SK-N-SH (cell line): Measurements from ENCODE around the gene STT3A. TPM values are rescaled to one million over a fixed set of nuclear protein-coding genes. Genes with fewer than 3 reads are reported as not detected.

Source experiments
- CTCF ChIA-PET: fragments of 300-600, 350-600 bp; formaldehyde crosslinking; extraction: SDS; loops from one replicate; lab custom pipeline; 2021; lab: Yijun Ruan, JAX
- POLR2A ChIA-PET: fragments of 350-600 bp; sonication (Branson Sonifier 250); formaldehyde crosslinking; extraction: SDS; loops from one replicate; lab custom pipeline; 2020; ENCODE audit warnings: antibody characterized with exemption, inconsistent platforms; lab: Yijun Ruan, JAX
- DNase-seq: peaks from one replicate; pipeline ENCODE4 v3.0.0; 2012
- H2AFZ ChIP-seq: fragments of 200-600 bp; sonication (generic); 2 replicates; pipeline ENCODE4 v1.8.1; 2016; ENCODE audit warnings: antibody characterized with exemption, mild to moderate bottlenecking, low read depth
- H3F3A ChIP-seq: fragments of 200-600 bp; sonication (generic); replicated peaks from 2 replicates; pipeline ENCODE3; 2016; ENCODE audit warnings: antibody characterized with exemption, mild to moderate bottlenecking; ENCODE audit not compliant: insufficient read depth
- H3K27ac ChIP-seq, 2 experiments: fragments of 200-500 bp in 1 of 2; fragments of 200-600 bp in 1 of 2; sonication (Bioruptor generic) in 1 of 2; sonication (generic), shearing (Covaris generic) in 1 of 2; 2 replicates each; pipeline versions ENCODE4 v1.5.1 to v1.6.1; 2014 to 2016; ENCODE audit warnings: low read depth in 2 of 2, inconsistent platforms in 1 of 2, low read length in 1 of 2, mild to moderate bottlenecking in 1 of 2, mixed read lengths in 1 of 2
- H3K27me3 ChIP-seq: fragments of 200-600 bp; sonication (generic), shearing (Covaris generic); 2 replicates; pipeline ENCODE4 v1.6.1; 2016; ENCODE audit warnings: mixed run types; ENCODE audit not compliant: insufficient read depth
- H3K36me3 ChIP-seq, 2 experiments: fragments of 200-500 bp in 1 of 2; fragments of 200-600 bp in 1 of 2; sonication (Bioruptor generic) in 1 of 2; sonication (generic) in 1 of 2; replicated peaks in 1 of 2; 2 replicates each; pipeline versions ENCODE3 to v1.5.1; 2014 to 2016; ENCODE audit warnings: low read length in 1 of 2, mild to moderate bottlenecking in 1 of 2; ENCODE audit not compliant: insufficient read depth in 2 of 2, control insufficient read depth in 1 of 2
- H3K4me1 ChIP-seq, 2 experiments: fragments of 200-500 bp in 1 of 2; fragments of 200-600 bp in 1 of 2; sonication (Bioruptor generic) in 1 of 2; sonication (generic), shearing (Covaris generic) in 1 of 2; 2 replicates each; pipeline versions ENCODE4 v1.5.1 to v1.6.1; 2014 to 2016; ENCODE audit warnings: low read depth in 1 of 2, low read length in 1 of 2, mixed run types in 1 of 2; ENCODE audit not compliant: insufficient read depth in 2 of 2, control insufficient read depth in 1 of 2
- H3K4me2 ChIP-seq: fragments of 200-600 bp; sonication (generic), shearing (Covaris generic); 2 replicates; pipeline ENCODE4 v1.6.1; 2017; ENCODE audit warnings: mixed run types
- H3K4me3 ChIP-seq, 2 experiments: fragments of 200-500 bp in 1 of 2; fragments of 200-600 bp in 1 of 2; sonication (Bioruptor generic) in 1 of 2; sonication (generic), shearing (Covaris generic) in 1 of 2; 2 replicates each; pipeline versions ENCODE4 v1.5.1 to v1.8.1; 2014 to 2016; ENCODE audit warnings: low read depth in 2 of 2, inconsistent platforms in 1 of 2, low read length in 1 of 2, mild to moderate bottlenecking in 1 of 2, mixed read lengths in 1 of 2, moderate library complexity in 1 of 2
- H3K79me2 ChIP-seq: fragments of 200-600 bp; sonication (generic); 2 replicates; pipeline ENCODE4 v1.8.1; 2017; ENCODE audit warnings: mild to moderate bottlenecking; ENCODE audit not compliant: insufficient read depth
- H3K9ac ChIP-seq: fragments of 200-600 bp; sonication (generic); 2 replicates; pipeline ENCODE4 v1.6.1; 2017; ENCODE audit warnings: mixed run types
- H3K9me2 ChIP-seq: fragments of 200-600 bp; sonication (generic); 2 replicates; pipeline ENCODE4 v1.6.1; 2017; ENCODE audit warnings: mixed run types
- H3K9me3 ChIP-seq: fragments of 200-600 bp; sonication (generic); 2 replicates; pipeline ENCODE4 v1.6.1; 2017; ENCODE audit warnings: mixed run types, mild to moderate bottlenecking, moderate library complexity
- H4K20me1 ChIP-seq: fragments of 200-600 bp; sonication (generic); 2 replicates; pipeline ENCODE4 v1.6.1; 2017; ENCODE audit warnings: mild to moderate bottlenecking, mixed run types; ENCODE audit not compliant: insufficient read depth
- ELF1 ChIP-seq: IDR thresholded peaks from 2 replicates; pipeline ENCODE4 v1.4.0; 2012
- FOSL2 ChIP-seq: IDR thresholded peaks from 2 replicates; pipeline ENCODE4 v1.4.0; 2012; ENCODE audit warnings: low read depth, mild to moderate bottlenecking, moderate library complexity, borderline replicate concordance
- FOXJ3 ChIP-seq: sonication (generic); formaldehyde crosslinking; IDR thresholded peaks from 2 replicates; pipeline ENCODE4 v1.5.1; 2020; ENCODE audit warnings: mild to moderate bottlenecking, missing genetic modification reagents
- GATA2 ChIP-seq: sonication (generic); formaldehyde crosslinking; IDR thresholded peaks from 2 replicates; pipeline ENCODE4 v1.5.0; 2020; ENCODE audit warnings: mild to moderate bottlenecking, missing genetic modification reagents
- IRF3 ChIP-seq: fragments of 150-350 bp; IDR thresholded peaks from 2 replicates; pipeline ENCODE4 v1.6.1; 2016; ENCODE audit warnings: mild to moderate bottlenecking, low read depth, low read length
- JUND ChIP-seq: IDR thresholded peaks from 2 replicates; pipeline ENCODE4 v1.4.0; 2012
- NRF1 ChIP-seq: IDR thresholded peaks from 2 replicates; pipeline ENCODE4 v1.6.1; 2012; ENCODE audit warnings: low read depth, mild to moderate bottlenecking, low read length
- RAD21 ChIP-seq: IDR thresholded peaks from 2 replicates; pipeline ENCODE4 v1.6.1; 2012; ENCODE audit warnings: mild to moderate bottlenecking, low read length
- TEAD4 ChIP-seq: IDR thresholded peaks from 2 replicates; pipeline ENCODE4 v1.4.0; 2012; ENCODE audit warnings: mild to moderate bottlenecking, borderline replicate concordance; ENCODE audit not compliant: insufficient read depth
- USF1 ChIP-seq: IDR thresholded peaks from 2 replicates; pipeline ENCODE4 v1.4.0; 2012; ENCODE audit warnings: low read depth, borderline replicate concordance
- USF2 ChIP-seq: fragments of 150-350 bp; IDR thresholded peaks from 2 replicates; pipeline ENCODE4 v1.6.1; 2017; ENCODE audit warnings: antibody characterized with exemption, low read length, low read depth, borderline replicate concordance
- WGBS: methylation state at CpG from one replicate; pipeline ENCODE4 v1.1.6; 2017; ENCODE audit warnings: low lambda C conversion rate; 5-methylcytosine and 5-hydroxymethylcytosine counted together
- polyA plus RNA-seq, 3 experiments: library from polyadenylated mRNA; depleted of rRNA; stranded (reverse); fragments of >200 nt; gene quantifications; 2 replicates each; pipeline ENCODE4 v1.2.3, GENCODE V29; 2012
- TF ChIP-seq, protein P1 (sequence below): IDR thresholded peaks from 2 replicates; pipeline ENCODE4 v1.4.0; 2012; ENCODE audit warnings: low read depth

Gene STT3A
- polyA plus RNA-seq, 1 of the 3 experiments (the other 2 are of a cell fraction), result 101 TPM

DNA sequence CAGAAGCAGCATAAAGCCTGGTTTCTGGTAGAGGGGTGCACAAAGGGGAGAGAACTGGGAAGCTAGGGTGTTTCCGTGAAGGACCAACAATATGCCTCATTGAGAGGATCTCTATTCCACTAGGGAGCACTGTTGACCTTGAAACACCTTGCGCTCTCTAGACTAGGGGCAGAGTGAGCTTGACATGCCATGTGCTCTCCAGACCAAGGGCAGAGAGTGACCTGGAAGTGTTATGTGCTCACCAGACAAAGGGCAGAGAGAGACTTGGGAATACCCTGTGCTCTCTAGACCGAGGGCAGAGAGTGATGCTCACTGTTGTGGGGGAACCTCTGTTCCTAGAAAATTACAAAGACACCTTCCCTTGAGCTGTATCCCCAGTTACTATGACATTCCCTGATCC lies 38.6 kb upstream of the STT3A start:
- H3K27me3 ChIP-seq, result no peaks in the 10 kb centered on the region
- H3K9me3 ChIP-seq, result no peaks in the 10 kb centered on the region
- WGBS, result 36% methylated on average over 3 of the region's 3 CpGs
- H4K20me1 ChIP-seq, result no peaks in the 10 kb centered on the region
- no peak overlapping the region for H3K4me2 ChIP-seq
- ChIA-PET CTCF (no interaction called here), POLR2A (interaction anchor here (0.7 kb wide), 1 partner anchor 26 kb away, joined by 3 read pairs; no protein-coding TSS in a partner anchor)
- no peak overlapping the region for H3K4me3 ChIP-seq
- H3K27ac ChIP-seq, result no peak overlapping the region
- DNase-seq, result no peak
- TF ChIP-seq FOXJ3, result no peak
- no peak for TF ChIP-seq FOSL2
- TF ChIP-seq GATA2 (CRISPR knock-in tag), result no peak
- no peak for TF ChIP-seq ELF1
- no peak for TF ChIP-seq RAD21
- no peak for TF ChIP-seq TEAD4
- TF ChIP-seq NRF1, result no peak
- TF ChIP-seq IRF3, result no peak
- no peak for TF ChIP-seq JUND
- TF ChIP-seq USF1, result no peak
- TF ChIP-seq, protein P1, sequence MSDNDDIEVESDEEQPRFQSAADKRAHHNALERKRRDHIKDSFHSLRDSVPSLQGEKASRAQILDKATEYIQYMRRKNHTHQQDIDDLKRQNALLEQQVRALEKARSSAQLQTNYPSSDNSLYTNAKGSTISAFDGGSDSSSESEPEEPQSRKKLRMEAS, result no peak
- no peaks in the 10 kb centered on the region for H3K36me3 ChIP-seq
- H2AFZ ChIP-seq, result no peak overlapping the region
- H3K79me2 ChIP-seq, result no peaks in the 10 kb centered on the region
- H3K9me2 ChIP-seq, result no peaks in the 10 kb centered on the region
- no peaks in the 10 kb centered on the region for H3F3A ChIP-seq
- no peak overlapping the region for H3K9ac ChIP-seq
- no peaks in the 10 kb centered on the region for H3K4me1 ChIP-seq

- ChIA-PET CTCF (interaction anchor here (0.7 to 1.4 kb wide), 4 partner anchors 8 to 20 kb away, joined by 3 to 5 read pairs (median 3); partner anchors contain the start of gene EI24), POLR2A (no interaction called here)
Measured at GRCh38 chr11:125559888-125560287, 32.8 kb upstream of the STT3A start.

More at GRCh38 chr11:125559888-125560287, 32.8 kb upstream of the STT3A start:
- H3K4me3 ChIP-seq, result no peak overlapping the region
- 31% methylated on average over 3 of the region's 3 CpGs for WGBS
- TF ChIP-seq USF2 (no peak), IRF3 (no peak)
- TF ChIP-seq, all 33 proteins: peak for 0
- no peaks in the 10 kb centered on the region for H3K79me2 ChIP-seq
- H3K36me3 ChIP-seq, result no peaks in the 10 kb centered on the region
- no peaks in the 10 kb centered on the region for H3K9me2 ChIP-seq
- H3K27me3 ChIP-seq, result no peaks in the 10 kb centered on the region
- no peak overlapping the region for H3K9ac ChIP-seq
- peaks cover 4% of the 10 kb centered on the region for H3F3A ChIP-seq
- no peak overlapping the region for H3K4me2 ChIP-seq
- no peaks in the 10 kb centered on the region for H4K20me1 ChIP-seq
- no peak overlapping the region for H2AFZ ChIP-seq
- no peaks in the 10 kb centered on the region for H3K9me3 ChIP-seq
- H3K4me1 ChIP-seq, result no peaks in the 10 kb centered on the region
- DNase-seq, result no peak
- H3K27ac ChIP-seq, result no peak overlapping the region
